ENCODE measurements around the gene MTIF3.

DNA sequence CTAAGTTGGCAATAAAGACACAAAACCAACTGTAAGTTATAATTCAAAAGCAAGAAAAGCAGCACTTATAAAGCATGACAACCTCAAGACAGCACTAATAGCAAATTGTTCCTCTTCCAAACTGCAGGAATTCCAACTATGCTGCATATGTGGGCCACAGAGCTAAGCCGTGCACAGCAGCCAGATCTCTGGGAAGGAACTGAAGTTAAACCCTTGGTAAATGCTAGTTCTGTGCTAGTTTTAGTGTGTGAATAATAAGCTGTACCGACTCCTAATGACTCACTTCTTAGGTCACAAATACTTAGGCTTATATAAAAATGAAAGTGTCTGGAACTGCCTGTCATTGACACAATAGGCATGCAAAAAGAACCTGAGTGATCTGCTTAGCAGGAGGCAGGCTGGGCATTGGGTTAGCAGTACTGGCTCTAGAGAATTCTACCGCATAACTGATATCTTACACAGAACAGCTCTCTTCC lies 47.1 kb downstream of the MTIF3 start:
- no peak for TF ChIP-seq EZH2 (IDR thresholded peaks at IDR 0.05; ENCODE audit: borderline replicate concordance, low read depth, low read length, poor library complexity, severe bottlenecking)
- TF ChIP-seq, protein P1, sequence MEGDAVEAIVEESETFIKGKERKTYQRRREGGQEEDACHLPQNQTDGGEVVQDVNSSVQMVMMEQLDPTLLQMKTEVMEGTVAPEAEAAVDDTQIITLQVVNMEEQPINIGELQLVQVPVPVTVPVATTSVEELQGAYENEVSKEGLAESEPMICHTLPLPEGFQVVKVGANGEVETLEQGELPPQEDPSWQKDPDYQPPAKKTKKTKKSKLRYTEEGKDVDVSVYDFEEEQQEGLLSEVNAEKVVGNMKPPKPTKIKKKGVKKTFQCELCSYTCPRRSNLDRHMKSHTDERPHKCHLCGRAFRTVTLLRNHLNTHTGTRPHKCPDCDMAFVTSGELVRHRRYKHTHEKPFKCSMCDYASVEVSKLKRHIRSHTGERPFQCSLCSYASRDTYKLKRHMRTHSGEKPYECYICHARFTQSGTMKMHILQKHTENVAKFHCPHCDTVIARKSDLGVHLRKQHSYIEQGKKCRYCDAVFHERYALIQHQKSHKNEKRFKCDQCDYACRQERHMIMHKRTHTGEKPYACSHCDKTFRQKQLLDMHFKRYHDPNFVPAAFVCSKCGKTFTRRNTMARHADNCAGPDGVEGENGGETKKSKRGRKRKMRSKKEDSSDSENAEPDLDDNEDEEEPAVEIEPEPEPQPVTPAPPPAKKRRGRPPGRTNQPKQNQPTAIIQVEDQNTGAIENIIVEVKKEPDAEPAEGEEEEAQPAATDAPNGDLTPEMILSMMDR (conservative IDR thresholded peaks at IDR 0.05; ENCODE audit: low read depth, low read length): no peak
